COR-L47 (cell line): ENCODE data around the gene ENO1.

ENCODE experiments used
- DNase-seq: peaks from one replicate; lab custom pipeline; 2025; lab: John Stamatoyannopoulos, UW

ENO1 gene

DNA sequence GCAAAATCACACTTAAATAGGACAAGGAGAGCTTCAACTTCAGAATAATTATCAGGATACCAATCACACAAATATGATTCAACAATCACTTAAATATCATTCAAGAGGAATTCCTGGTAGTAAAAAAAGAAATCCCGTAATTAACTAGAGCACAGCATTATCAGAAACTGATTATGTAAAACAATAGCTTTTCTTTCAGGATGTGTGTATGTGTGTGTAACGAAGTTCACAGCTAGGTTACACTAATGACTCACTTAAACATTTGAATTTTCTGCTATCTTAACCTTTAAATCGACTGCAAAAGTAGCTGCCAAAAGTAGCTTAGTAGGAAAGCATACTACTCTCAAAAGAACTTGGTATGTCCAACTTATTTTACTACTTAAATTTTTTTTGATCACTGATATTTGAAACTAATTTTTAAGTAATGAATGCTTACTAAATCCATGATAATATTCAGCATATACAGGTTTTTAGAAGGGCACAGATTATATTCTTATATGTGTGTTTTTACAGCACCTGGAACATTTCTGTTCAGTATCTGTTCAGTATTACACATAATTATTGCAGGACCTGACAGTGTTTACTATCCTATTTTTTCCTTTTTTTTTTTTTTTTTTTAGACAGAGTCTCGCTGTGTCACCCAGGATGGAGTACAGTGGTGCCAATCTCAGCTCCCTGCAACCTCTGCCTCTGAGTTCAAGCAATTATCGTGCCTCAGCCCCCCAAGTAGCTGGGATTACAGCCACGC lies 65.3 kb downstream of the ENO1 start:
- DNase-seq = no peak

DNA sequence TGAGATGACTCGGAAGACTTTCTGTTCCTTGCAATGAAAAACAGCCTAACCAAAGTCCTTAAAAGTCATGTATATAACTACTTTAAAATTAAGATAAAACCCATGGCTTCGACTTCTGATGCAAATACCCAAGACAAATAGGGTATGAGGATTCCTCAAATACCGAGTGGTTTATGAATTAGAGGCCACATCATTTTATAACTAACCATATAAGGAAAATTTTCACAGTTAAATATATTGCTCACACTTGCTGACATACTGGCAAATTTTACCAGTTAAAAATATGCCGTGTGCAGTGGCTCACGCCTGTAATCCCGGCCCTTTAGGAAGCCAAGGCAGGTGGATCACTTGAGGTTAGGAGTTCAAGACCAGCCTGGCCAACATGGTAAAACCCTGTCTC lies 66.4 kb downstream of the ENO1 start:
- DNase-seq = no peak
